Mononuclear cell (primary cell): ENCODE data around the gene SLC38A8. TPM values are rescaled to one million over a fixed set of nuclear protein-coding genes. Genes with fewer than 3 reads are reported as not detected.

Experiments used
- H3K27me3 ChIP-seq: 2 replicates; pipeline ENCODE4 v1.6.0; 2011; ENCODE audit warnings: low read length, control low read depth; ENCODE audit not compliant: insufficient read depth
- H3K4me1 ChIP-seq: 2 replicates; pipeline ENCODE4 v1.5.1; 2011; ENCODE audit warnings: mild to moderate bottlenecking, low read length, control low read depth; ENCODE audit not compliant: insufficient read depth
- H3K4me3 ChIP-seq: 2 replicates; pipeline ENCODE4 v1.5.1; 2011; ENCODE audit warnings: mild to moderate bottlenecking, low read length, moderate library complexity
- H3K9me3 ChIP-seq: 2 replicates; pipeline ENCODE4 v1.5.1; 2011; ENCODE audit warnings: low read depth, mild to moderate bottlenecking, control low read depth, low read length
- total RNA-seq: library from RNA; depleted of rRNA; stranded (reverse); fragments of >200 nt; gene quantifications from one replicate; pipeline ENCODE4 v1.2.3, GENCODE V29; 2012

SLC38A8 gene
- total RNA-seq: not detected

DNA sequence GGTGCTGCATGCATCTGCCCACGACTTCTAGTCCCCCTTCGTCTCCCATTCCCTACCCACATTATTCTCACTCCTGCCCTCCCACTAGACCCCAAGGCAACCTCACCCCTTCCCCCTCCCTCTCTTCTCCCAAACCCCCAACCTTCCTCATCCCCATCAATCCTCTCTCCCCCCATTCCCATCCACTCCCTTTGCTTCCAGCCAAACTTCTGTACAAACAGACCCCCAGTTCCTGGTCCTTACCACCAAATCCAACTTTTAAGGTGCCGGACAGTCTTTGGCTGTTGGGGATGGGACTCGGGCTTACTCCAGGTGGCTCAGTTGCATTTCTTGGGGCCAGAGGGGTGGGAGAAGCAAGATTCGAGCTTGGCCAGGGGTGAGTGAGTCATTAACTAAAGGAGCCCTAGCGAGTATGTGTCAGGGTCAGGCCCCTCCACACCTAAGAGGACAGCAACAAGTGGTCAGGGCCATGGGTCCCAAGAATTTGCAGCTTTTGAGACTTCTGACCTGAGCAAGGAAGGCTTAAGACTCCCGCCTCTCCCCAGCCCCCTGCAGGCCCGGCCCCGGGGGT, at the start of gene SLC38A8:
SLC38A8 (minus strand) TSS at position 488 of the 571 bp plus-strand sequence. CDS start 638 bp downstream, outside the sequence.
- H3K4me3 ChIP-seq: no peak within 1 kb of the TSS
- H3K27me3 ChIP-seq: peaks cover 8% of the 10 kb centered on the region
- H3K4me1 ChIP-seq: no peaks in the 10 kb centered on the region
- no peaks in the 10 kb centered on the region for H3K9me3 ChIP-seq

DNA sequence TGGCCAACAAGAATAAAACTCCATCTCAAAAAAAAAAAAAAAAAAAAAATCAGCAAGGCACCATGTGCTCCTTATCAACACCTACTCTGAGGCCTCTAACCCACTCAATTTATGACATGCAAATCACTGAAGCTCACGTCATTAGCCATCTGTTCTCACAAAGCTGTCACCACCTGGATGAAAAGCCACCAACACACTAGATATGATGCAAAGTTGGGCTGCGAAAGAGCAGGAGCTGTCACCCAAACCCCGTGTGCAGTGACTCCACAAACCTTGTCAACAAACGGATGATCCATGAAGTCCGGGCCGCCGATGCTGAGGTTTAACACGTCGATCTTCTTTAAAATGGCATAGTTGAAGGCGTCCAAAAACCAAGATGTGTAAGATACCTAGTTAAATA, 48.9 kb upstream of the SLC38A8 start:
- Histone ChIP-seq H3K9me3 (no peaks in the 10 kb centered on the region), H3K4me3 (no peak overlapping the region), H3K27me3 (no peaks in the 10 kb centered on the region), H3K4me1 (peaks cover 34% of the 10 kb centered on the region)

DNA sequence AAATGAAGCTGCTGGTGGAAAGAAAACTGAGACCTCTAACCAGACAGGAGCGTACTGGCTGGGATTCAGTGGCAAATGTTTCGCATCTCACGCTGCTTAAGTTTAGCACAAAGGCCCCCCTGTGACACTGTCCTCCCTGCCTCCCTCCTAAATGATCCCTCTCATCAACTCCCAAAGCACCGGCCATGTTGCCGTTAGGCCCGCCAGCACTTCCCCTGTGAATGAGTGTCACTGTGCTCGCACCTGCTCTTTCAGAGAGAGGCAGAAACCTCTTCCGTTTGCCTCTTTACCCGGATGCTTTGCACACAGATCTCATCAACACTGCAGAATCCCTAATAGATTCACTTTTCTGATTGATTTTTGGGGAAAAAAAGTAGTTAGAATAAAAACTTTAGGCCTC, 47.6 kb upstream of the SLC38A8 start:
- Histone ChIP-seq H3K27me3 (no peaks in the 10 kb centered on the region), H3K4me3 (no peak overlapping the region), H3K4me1 (peaks cover 43% of the 10 kb centered on the region), H3K9me3 (no peaks in the 10 kb centered on the region)

DNA sequence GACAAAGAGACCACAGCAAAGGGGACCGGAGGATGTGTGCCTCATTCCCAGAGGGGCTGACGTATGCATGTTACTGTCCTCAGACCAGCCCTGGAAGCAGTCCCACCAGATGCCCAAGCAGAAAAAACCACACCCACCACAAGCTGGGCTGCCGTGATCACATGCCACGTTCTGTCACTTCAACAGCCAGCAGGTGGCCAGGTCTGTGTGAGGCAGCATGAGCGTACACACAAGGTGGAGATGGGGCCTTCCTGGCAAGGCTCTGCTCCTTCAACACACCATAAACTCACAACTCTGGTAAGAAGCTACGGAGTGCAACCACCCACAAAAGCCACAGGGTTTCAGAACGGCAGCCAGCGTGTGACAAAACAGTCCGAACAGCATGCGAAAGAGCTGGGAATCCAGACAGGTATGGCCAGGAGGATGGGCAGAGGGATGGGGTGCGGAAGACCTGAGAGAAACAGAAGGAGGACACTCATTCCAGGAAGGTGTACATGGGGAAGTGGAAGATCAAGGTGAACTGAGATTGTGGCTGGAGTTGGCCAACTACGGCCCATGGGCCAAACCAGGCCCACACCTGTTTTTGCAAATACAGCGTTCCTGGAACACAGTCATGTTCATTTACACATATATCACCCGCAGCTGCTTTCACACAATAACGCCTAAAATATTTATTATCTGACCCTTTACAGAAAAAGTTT, 46.2 kb upstream of the SLC38A8 start:
- Histone ChIP-seq H3K4me1 (peaks cover 50% of the 10 kb centered on the region), H3K27me3 (no peaks in the 10 kb centered on the region), H3K4me3 (no peak overlapping the region), H3K9me3 (no peaks in the 10 kb centered on the region)

DNA sequence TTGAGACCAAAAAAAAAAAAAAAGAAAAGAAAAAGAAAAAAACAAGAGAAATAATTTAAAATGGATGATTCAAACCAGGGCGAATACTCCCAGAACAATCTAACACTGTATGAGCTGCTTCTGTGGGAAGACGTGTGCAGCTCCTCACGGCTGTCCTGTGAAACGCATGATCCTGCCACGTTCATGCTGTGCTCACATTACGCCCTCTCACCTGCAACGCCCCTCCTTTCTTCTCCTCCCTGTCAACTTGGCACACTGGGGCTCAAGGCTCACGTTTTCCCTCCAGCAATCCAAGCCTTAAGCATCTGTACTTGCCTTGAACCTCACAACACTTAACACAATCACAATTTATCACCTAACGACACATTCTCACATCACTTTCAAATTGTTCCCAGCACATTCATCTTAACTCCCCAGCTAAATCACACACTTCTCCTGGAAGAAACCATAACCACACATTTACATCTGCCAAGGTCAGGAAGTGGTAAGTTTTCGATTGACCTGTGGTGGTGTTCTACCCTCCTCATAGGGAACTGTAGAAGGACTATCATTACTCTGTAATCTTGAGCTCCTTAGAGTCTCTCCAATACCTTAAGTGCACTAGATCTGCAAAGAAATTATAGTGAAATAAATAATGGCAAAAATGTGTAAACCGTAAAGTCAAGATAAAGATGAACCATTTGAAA, 45.0 kb upstream of the SLC38A8 start:
- Histone ChIP-seq H3K9me3 (no peaks in the 10 kb centered on the region), H3K4me1 (peaks cover 59% of the 10 kb centered on the region), H3K4me3 (no peak overlapping the region), H3K27me3 (no peaks in the 10 kb centered on the region)

DNA sequence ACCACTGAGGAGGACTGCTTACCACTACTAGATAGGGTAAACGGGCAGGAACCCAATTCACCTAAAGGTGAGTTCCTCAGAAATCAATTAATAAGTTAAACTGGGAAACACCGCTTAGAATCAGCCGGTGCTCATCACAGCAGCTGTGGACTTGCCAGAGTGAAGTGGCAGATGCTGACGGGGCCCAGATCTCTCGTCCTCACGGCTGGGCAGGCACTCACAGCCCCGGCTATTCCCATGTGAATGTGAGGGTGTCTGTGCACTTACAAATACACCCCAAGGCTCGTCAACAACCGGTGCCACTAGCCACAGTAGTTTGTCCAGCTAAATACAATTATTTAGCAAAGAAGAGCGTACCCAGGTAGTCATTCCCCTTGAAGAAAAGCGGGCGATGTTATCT, 44.4 kb upstream of the SLC38A8 start:
- peaks cover 63% of the 10 kb centered on the region for H3K4me1 ChIP-seq
- no peaks in the 10 kb centered on the region for H3K27me3 ChIP-seq
- no peaks in the 10 kb centered on the region for H3K9me3 ChIP-seq
- H3K4me3 ChIP-seq: no peak overlapping the region

DNA sequence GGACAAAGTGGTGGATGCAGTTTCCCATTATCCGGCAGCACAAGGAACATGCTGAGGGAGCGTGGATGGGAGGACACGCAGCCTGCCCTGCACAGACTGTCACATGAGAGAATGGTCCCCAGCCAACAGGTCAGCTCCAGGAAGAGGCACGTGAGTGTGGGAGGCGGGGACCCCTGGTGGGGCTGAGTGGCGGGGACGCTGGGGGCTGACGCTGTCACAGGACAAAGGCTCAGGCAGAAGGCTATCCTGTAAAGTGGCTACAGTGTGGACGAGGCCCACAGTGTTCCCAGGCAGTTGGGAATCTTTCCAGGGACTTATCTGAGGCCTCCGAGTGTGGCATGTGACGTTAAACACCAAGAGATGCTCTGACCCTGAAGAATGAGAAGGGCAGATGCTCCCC, 43.7 kb upstream of the SLC38A8 start:
- no peaks in the 10 kb centered on the region for H3K27me3 ChIP-seq
- no peaks in the 10 kb centered on the region for H3K9me3 ChIP-seq
- no peak overlapping the region for H3K4me3 ChIP-seq
- peaks cover 63% of the 10 kb centered on the region for H3K4me1 ChIP-seq

DNA sequence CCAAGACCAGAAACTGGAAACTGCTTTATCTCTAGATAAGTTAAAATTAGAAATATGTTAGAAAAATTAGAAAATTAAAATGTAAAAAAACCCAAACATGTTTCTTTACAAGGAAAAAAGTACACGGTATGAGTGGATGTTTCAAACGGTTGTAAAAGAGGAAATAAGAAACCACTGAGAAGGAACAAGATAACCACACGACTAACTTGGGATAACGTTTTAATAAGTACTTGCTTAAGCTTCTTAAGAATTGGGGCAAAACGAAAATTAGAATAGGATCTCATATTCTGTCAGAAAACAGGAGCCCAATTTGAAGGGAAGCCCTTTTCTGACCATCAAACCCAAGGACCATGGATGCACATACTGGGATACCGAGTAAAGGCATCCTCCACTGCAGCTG, 43.2 kb upstream of the SLC38A8 start:
- Histone ChIP-seq H3K27me3 (no peaks in the 10 kb centered on the region), H3K4me1 (peaks cover 63% of the 10 kb centered on the region), H3K9me3 (no peaks in the 10 kb centered on the region), H3K4me3 (no peak overlapping the region)

DNA sequence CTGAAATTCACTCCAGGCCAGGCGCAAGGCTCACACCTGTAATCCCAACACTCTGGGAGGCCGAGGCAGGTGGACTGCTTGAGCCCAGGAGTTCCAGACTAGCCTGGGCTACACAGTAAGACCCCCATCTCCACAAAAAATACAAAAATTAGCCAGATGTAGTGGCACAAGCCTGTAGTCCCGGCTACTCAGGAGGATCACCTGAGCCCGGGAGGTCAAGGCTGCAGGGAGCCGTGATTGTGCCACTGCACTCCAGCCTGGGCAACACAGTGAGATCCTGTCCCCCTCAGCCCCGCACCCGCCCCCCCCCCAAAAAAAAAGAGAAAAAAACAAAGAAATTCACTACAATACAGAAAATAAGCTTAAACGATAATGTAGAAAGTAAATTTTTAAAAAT, 42.7 kb upstream of the SLC38A8 start:
- Histone ChIP-seq H3K4me1 (peaks cover 63% of the 10 kb centered on the region), H3K9me3 (no peaks in the 10 kb centered on the region), H3K27me3 (no peaks in the 10 kb centered on the region), H3K4me3 (no peak overlapping the region)

DNA sequence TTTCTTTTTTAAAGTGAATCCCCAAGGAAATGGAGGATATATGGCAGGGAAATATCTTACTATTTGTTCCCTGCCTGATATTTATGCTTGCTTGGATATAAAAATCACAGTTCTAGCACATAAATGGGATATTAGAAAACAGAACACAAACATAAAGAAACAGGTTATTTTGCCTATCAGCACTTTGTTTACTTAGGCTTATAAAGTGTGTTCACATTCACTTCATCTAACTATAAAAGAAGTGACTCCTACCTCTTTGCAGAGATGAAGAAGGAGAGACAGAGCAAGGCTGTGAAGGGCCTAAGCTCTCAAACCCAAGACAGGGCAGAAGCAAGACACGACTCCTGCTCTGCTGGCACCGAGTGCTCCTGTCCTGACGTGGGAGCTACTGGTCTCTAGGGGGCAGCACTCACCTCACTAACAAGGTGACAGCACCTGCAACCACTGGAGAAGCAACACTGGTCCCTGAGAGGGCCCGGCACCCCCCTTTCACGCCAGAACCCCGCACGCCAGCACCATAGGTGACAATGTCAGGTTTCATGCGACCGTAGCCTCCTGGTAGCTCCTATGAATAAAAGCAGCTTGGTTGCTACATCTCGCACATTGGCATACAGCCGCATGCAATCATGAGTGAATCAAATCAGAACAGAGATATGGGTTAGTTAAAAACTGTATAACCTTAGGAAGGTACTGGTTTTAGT, 42.1 kb upstream of the SLC38A8 start:
- Histone ChIP-seq H3K9me3 (no peaks in the 10 kb centered on the region), H3K27me3 (no peaks in the 10 kb centered on the region), H3K4me1 (peaks cover 61% of the 10 kb centered on the region), H3K4me3 (no peak overlapping the region)

DNA sequence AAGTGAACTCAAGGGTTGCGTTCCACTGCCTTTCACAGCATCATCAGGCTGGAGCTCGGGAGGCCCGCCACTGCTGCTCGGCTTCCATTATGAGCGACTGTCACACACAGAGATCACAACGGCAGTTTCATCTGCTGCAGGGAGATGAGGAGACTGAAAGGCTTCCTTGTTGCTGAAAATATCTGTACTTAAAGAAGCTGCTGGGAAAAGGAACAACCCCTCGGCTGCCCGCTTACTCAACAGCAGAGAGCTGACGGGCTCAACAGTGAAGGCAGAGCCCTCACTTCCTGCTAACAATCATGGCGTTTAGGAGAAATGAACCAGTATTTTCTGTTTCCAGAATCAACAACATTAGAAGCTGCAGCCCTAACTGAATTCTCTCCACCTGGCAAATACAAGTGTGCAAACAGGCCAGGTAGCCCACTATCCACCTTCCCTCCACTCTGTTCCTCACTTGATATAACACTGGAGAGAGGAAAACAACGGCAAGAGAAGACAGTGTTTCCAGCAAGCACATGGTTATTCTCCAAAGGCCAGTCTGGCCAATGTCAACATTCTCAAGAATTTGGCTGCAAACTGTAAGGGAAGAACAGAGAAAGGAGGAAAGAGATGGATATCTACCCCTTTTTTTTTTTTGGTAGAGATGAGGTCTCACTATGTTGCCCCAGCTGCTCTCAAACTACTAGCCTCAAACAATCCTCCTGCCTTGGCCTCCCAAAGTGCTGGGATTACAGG, 40.4 kb upstream of the SLC38A8 start:
- H3K27me3 ChIP-seq: no peaks in the 10 kb centered on the region
- H3K9me3 ChIP-seq: no peaks in the 10 kb centered on the region
- no peak overlapping the region for H3K4me3 ChIP-seq
- peaks cover 44% of the 10 kb centered on the region for H3K4me1 ChIP-seq

DNA sequence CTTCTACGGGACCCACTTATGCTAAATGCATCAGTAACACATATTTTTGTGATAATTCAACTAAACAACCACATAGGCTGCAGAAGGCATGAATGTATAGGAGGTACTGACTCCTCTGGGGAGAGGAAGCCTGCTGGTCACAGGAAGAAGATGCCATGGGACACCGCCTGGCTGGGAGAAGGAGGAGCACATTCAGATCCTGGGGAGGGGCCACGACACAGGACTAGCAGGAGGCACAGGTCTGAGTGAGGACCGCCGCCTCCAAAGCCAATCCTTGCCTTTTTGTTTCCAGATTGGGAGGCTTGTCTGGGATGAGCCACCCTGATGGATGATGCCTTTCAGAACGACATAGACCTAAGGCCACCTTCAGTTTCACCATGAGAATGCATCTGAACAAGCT, 39.5 kb upstream of the SLC38A8 start:
- H3K9me3 ChIP-seq: no peaks in the 10 kb centered on the region
- no peaks in the 10 kb centered on the region for H3K27me3 ChIP-seq
- no peak overlapping the region for H3K4me3 ChIP-seq
- peaks cover 35% of the 10 kb centered on the region for H3K4me1 ChIP-seq

DNA sequence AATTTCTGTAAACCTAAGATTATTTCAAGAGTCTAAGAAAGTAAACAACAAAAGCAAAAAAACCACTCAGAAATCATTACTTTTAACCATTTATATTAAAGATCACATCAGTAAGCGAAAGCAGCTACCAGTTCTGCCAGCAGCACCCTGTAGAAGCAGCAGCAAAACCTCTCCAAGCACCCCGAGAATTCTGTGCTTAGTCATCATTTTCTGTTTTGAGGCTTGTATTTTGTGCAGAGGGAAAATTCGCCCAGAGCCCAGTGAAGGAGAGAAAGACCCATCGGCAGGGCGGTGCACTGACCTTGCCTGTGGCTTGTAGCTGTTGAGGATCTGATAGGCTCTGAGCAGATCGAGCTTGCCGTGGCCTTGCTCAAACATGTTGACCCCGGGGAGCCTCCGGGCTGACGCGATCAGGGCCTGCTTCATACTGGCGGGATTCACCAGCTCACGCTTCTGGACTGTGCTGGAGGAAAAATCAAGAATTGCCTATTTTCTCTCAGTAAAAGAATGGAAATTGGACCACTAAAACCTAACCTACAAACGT, 38.9 kb upstream of the SLC38A8 start:
- Histone ChIP-seq H3K9me3 (no peaks in the 10 kb centered on the region), H3K4me1 (peaks cover 29% of the 10 kb centered on the region), H3K4me3 (no peak overlapping the region), H3K27me3 (no peaks in the 10 kb centered on the region)

DNA sequence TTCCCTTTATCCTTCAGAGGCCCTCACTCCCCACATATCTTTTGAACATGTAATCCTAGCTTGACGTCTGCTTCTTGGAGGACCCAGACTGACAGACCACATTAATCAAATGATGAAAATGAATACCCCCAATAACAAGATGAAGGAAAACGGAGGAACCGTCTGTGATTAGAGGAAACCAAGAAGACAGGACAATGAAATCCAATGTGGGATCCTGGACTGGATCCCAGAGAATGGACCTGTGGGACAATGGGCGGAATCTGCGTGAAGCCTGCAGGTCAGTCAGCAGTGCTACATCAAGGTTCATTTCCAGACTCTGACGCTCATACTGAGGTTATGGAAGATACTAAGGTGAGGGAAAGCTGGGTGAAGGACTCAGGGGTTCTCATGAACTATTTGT, 38.2 kb upstream of the SLC38A8 start:
- peaks cover 22% of the 10 kb centered on the region for H3K4me1 ChIP-seq
- H3K27me3 ChIP-seq: no peaks in the 10 kb centered on the region
- H3K4me3 ChIP-seq: no peak overlapping the region
- H3K9me3 ChIP-seq: no peaks in the 10 kb centered on the region
